PC-3 (cell line): ENCODE results near the gene KRTAP10-7. TPM values are rescaled to one million over a fixed set of nuclear protein-coding genes. Genes with fewer than 3 reads are reported as not detected.
"Not testable (repeated sequence)": the region's sequence is repeated elsewhere in the genome, so short reads cannot be mapped to it uniquely, and the experiment has no call there.

ENCODE experiments used
- ATAC-seq: fragments of 200-7000 bp; cut with Tn5 transposase; 2 replicates; pipeline ENCODE4 v1.9.1; 2020; ENCODE audit warnings: mild to moderate bottlenecking, moderate library complexity
- BruUV-seq: library from RNA; stranded (reverse); fragments of 400-500 nt; replicated peaks from 2 replicates; lab custom pipeline; 2021; lab: Mats Ljungman, UMichigan
- CTCF ChIA-PET: fragments of 300-600 bp; sonication (Branson Sonifier 250); formaldehyde crosslinking; loops from one replicate; lab custom pipeline; 2022; ENCODE audit warnings: antibody characterized with exemption; lab: Charles Lee
- POLR2A ChIA-PET: fragments of 300-600 bp; sonication (Branson Sonifier 250); formaldehyde crosslinking; loops from one replicate; lab custom pipeline; 2022; ENCODE audit warnings: antibody characterized with exemption; ENCODE audit not compliant: unreplicated experiment; lab: Charles Lee
- DNase-seq: peaks from one replicate; pipeline ENCODE4 v3.0.0-alpha.2; 2015
- H2AFZ ChIP-seq: fragments of 300-600 bp; sonication (generic); 2 replicates; pipeline ENCODE4 v1.6.0; 2016; ENCODE audit warnings: antibody characterized with exemption, low read length
- H3F3A ChIP-seq: fragments of 300-600 bp; sonication (generic); one replicate; pipeline ENCODE4 v1.6.0; 2017; ENCODE audit warnings: antibody characterized with exemption, low read length, control low read depth, mild to moderate bottlenecking; ENCODE audit not compliant: unreplicated experiment
- H3K27ac ChIP-seq: fragments of 300-600 bp; sonication (generic); 2 replicates; pipeline ENCODE4 v1.5.1; 2016; ENCODE audit warnings: mild to moderate bottlenecking, low read length
- H3K27me3 ChIP-seq: fragments of 300-600 bp; sonication (generic); 2 replicates; pipeline ENCODE4 v1.6.1; 2016; ENCODE audit warnings: low read length, mixed read lengths
- H3K36me3 ChIP-seq: fragments of 300-600 bp; sonication (generic); 2 replicates; pipeline ENCODE4 v1.6.1; 2016; ENCODE audit warnings: low read depth, mixed run types, low read length, mixed read lengths
- H3K4me1 ChIP-seq: fragments of 300-600 bp; sonication (generic); 2 replicates; pipeline ENCODE4 v1.5.1; 2016; ENCODE audit warnings: low read length; ENCODE audit not compliant: insufficient read depth
- H3K4me2 ChIP-seq: fragments of 300-600 bp; sonication (generic); 2 replicates; pipeline ENCODE4 v1.6.0; 2016; ENCODE audit warnings: low read length
- H3K4me3 ChIP-seq: fragments of 300-600 bp; sonication (generic); 2 replicates; pipeline ENCODE4 v1.5.1; 2016; ENCODE audit warnings: mild to moderate bottlenecking, low read length, mixed read lengths
- H3K79me2 ChIP-seq: fragments of 300-600 bp; sonication (generic); 2 replicates; pipeline ENCODE4 v1.6.1; 2017; ENCODE audit warnings: low read length, mixed read lengths
- H3K9ac ChIP-seq: fragments of 300-600 bp; sonication (generic); 2 replicates; pipeline ENCODE4 v1.6.0; 2016; ENCODE audit warnings: mild to moderate bottlenecking, low read length
- H3K9me2 ChIP-seq: fragments of 300-600 bp; sonication (generic); replicated peaks from 2 replicates; pipeline ENCODE4 v1.6.1; 2016; ENCODE audit warnings: mixed run types, low read length, mixed read lengths
- H3K9me3 ChIP-seq: fragments of 300-600 bp; sonication (generic); 2 replicates; pipeline ENCODE4 v1.6.1; 2016; ENCODE audit warnings: low read length, mixed read lengths
- H4K20me1 ChIP-seq: fragments of 300-600 bp; sonication (generic); 2 replicates; pipeline ENCODE4 v1.6.1; 2016; ENCODE audit warnings: low read length, mixed read lengths
- CTCF ChIP-seq: fragments of 300-600 bp; sonication (generic); conservative IDR thresholded peaks from 2 replicates; pipeline ENCODE4 v1.5.1; 2017; ENCODE audit warnings: antibody characterized with exemption, low read depth, mild to moderate bottlenecking, low read length
- EZH2 ChIP-seq: fragments of 300-600 bp; sonication (generic); IDR thresholded peaks from one replicate; pipeline ENCODE4 v1.6.1; 2017; ENCODE audit warnings: antibody characterized with exemption, mild to moderate bottlenecking, low read length; ENCODE audit not compliant: unreplicated experiment
- EZH2phosphoT487 ChIP-seq: fragments of 300-600 bp; sonication (generic); IDR thresholded peaks from 2 replicates; pipeline ENCODE4 v1.6.1; 2018; ENCODE audit warnings: mild to moderate bottlenecking, antibody characterized with exemption, low read length, borderline replicate concordance
- intact Hi-C: fragments of 100-400 bp; cut with micrococcal nuclease; formaldehyde crosslinking; loops from 2 replicates; pipeline ENCODE4 v1.9.0; 2023
- total RNA-seq: library from RNA; depleted of rRNA; stranded (reverse); fragments of >200 nt; gene quantifications from 2 replicates; pipeline ENCODE4 v1.2.3, GENCODE V29; 2014

The KRTAP10-7 gene
- total RNA-seq, 1 experiment from 2014 or later: not detected

DNA sequence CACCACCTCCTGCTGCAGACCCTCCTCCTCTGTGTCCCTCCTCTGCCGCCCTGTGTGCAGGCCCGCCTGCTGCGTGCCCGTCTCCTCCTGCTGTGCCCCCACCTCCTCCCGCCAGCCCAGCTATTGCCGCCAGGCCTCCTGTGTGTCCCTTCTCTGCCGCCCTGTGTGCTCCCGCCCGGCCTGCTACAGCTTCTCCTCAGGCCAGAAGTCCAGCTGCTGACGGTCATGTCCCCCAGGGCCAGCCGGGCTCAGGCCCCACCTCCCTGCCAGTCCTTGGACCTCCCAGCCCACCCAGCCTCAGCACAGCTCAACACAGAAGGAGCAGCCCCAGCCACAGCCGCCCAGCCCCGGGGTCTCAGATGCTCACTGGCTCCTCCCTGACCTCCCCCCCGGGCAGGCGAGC is 27.4 kb downstream of the KRTAP10-7 start:
- H2AFZ ChIP-seq, DNase-seq, H4K20me1 ChIP-seq, H3K4me2 ChIP-seq, H3K9me2 ChIP-seq, H3K36me3 ChIP-seq, intact Hi-C loops, H3K4me3 ChIP-seq, H3K4me1 ChIP-seq, BruUV-seq, ATAC-seq, H3F3A ChIP-seq, CTCF ChIA-PET, H3K9ac ChIP-seq, H3K79me2 ChIP-seq, POLR2A ChIA-PET, H3K27me3 ChIP-seq, H3K27ac ChIP-seq: not testable (repeated sequence)
- peaks cover 12% of the 10 kb centered on the region for H3K9me3 ChIP-seq

- H4K20me1 ChIP-seq: no peaks in the 10 kb centered on the region
- TF ChIP-seq EZH2phosphoT487 (no peak), CTCF (no peak)
- H3K4me2 ChIP-seq: no peak overlapping the region
- ChIA-PET CTCF (no interaction called here), POLR2A (no interaction called here)
- H3K36me3 ChIP-seq: no peaks in the 10 kb centered on the region
- no peak overlapping the region for H2AFZ ChIP-seq
- H3K27ac ChIP-seq: no peak overlapping the region
- H3K9me2 ChIP-seq: no peaks in the 10 kb centered on the region
- H3K9ac ChIP-seq: no peak overlapping the region
- ATAC-seq (no peak), DNase-seq (no peak)
- no TSS peak for BruUV-seq
- 0 out of 2 replicates have a peak, but pooled peaks cover 7% of the 10 kb centered on the region for H3K9me3 ChIP-seq
- no peaks in the 10 kb centered on the region for H3K4me1 ChIP-seq
- no peak overlapping the region for H3K4me3 ChIP-seq
- no peaks in the 10 kb centered on the region for H3K27me3 ChIP-seq
- no peaks in the 10 kb centered on the region for H3F3A ChIP-seq
- intact Hi-C loops: no loop called here
- H3K79me2 ChIP-seq: no peaks in the 10 kb centered on the region
These were observed 28.5 kb downstream of the KRTAP10-7 start for GRCh38 chr21:44628707-44629391.

DNA sequence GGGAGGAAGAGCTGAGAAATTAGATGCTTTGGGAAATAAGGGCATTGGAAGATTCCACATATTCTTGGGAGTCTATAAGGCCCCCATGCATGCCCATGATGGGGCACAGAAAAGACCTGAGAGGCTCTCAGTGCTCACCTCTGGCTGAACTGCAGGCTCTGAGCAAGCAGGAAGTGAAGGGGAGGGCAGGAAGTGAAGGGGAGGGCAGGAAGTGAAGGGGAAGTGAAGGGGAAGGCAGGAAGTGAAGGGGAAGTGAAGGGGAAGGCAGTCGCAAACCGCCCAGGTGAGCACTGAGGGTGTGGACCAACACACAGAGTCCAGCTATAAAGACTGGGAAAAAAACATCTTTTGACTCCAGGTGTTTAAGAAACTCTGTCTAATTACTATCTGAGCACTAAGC is 30.0 kb downstream of the KRTAP10-7 start:
- Histone ChIP-seq H3K27me3 (no peaks in the 10 kb centered on the region), H3F3A (no peaks in the 10 kb centered on the region), H3K4me3 (no peak overlapping the region), H3K9me3 (0 out of 2 replicates have a peak, but pooled peaks cover 7% of the 10 kb centered on the region), H3K79me2 (no peaks in the 10 kb centered on the region), H3K27ac (no peak overlapping the region), H2AFZ (no peak overlapping the region), H4K20me1 (no peaks in the 10 kb centered on the region), H3K36me3 (no peaks in the 10 kb centered on the region), H3K9ac (no peak overlapping the region), H3K4me1 (no peaks in the 10 kb centered on the region), H3K9me2 (no peaks in the 10 kb centered on the region), H3K4me2 (no peak overlapping the region)
- ChIA-PET POLR2A (interaction anchor here (0.6 kb wide), 1 partner anchor 112 kb away, joined by 4 read pairs; no protein-coding TSS in a partner anchor), CTCF (no interaction called here)
- BruUV-seq: no TSS peak
- no peak for DNase-seq
- no peak for TF ChIP-seq EZH2phosphoT487
- no peak for TF ChIP-seq CTCF
- no peak for TF ChIP-seq EZH2
- intact Hi-C loops: no loop called here
- no peak for ATAC-seq
